AG20443 (cell line): Measurements from ENCODE around the gene KCTD11.

Source experiments
- DNase-seq: peaks from one replicate; pipeline ENCODE4 v3.0.0; 2012; ENCODE audit warnings: low spot score, mixed read lengths

KCTD11 gene

GRCh38 chr17:7351665-7352502, at the start of gene KCTD11:
Gene KCTD11, plus strand, starts transcription at chr17:7352162.
- DNase-seq: peak; percentile 96

- no peak for DNase-seq
These were observed 47.8 kb upstream of the KCTD11 start for GRCh38 chr17:7304179-7304578.

GRCh38 chr17:7306911-7307685, 44.9 kb upstream of the KCTD11 start, which contains the start of gene EIF5A:
Gene EIF5A, plus strand, starts transcription at chr17:7307628. Its CDS starts 2,008 bp downstream, at chr17:7309636.
- peak; percentile 100 for DNase-seq

GRCh38 chr17:7307686-7308624, 44.0 kb upstream of the KCTD11 start:
- peak; percentile 57 for DNase-seq

- peak; percentile 79 for DNase-seq
These were observed 43.1 kb upstream of the KCTD11 start for GRCh38 chr17:7308625-7309433.

GRCh38 chr17:7309628-7310027, 42.3 kb upstream of the KCTD11 start:
- no peak for DNase-seq

- DNase-seq: no peak
These were observed 40.8 kb upstream of the KCTD11 start for GRCh38 chr17:7311110-7311705.

- no peak for DNase-seq
These were observed 39.4 kb upstream of the KCTD11 start for GRCh38 chr17:7312432-7313087.

- no peak for DNase-seq
These were observed 38.7 kb upstream of the KCTD11 start for GRCh38 chr17:7313088-7313889.

GRCh38 chr17:7313890-7314718, 37.9 kb upstream of the KCTD11 start:
- no peak for DNase-seq

GRCh38 chr17:7314719-7315569, 37.0 kb upstream of the KCTD11 start, which contains the start of gene GPS2:
Gene GPS2, minus strand, starts transcription at chr17:7315360. Its CDS starts 308 bp downstream, at chr17:7315052.
- peak; percentile 93 for DNase-seq

GRCh38 chr17:7315570-7316235, 36.3 kb upstream of the KCTD11 start:
- DNase-seq: no peak

GRCh38 chr17:7317161-7317803, 34.7 kb upstream of the KCTD11 start:
- no peak for DNase-seq

- no peak for DNase-seq
These were observed 33.7 kb upstream of the KCTD11 start for GRCh38 chr17:7318121-7318860.

GRCh38 chr17:7321466-7321865, 30.5 kb upstream of the KCTD11 start:
- no peak for DNase-seq
